Stimulated activated CD8-positive, alpha-beta memory T cell treated with anti-CD3 and anti-CD28 coated beads, Interleukin-7, amount 100 ng/mL, for 24 hours (primary cell): Measurements from ENCODE around the gene MC1R.
"Not testable (repeated sequence)": the region's sequence is repeated elsewhere in the genome, so short reads cannot be mapped to it uniquely, and the experiment has no call there.

Experiments used
- DNase-seq: peaks from one replicate; pipeline ENCODE4 v3.0.0-alpha.2; 2020; ENCODE audit warnings: low read depth

The MC1R gene

DNA sequence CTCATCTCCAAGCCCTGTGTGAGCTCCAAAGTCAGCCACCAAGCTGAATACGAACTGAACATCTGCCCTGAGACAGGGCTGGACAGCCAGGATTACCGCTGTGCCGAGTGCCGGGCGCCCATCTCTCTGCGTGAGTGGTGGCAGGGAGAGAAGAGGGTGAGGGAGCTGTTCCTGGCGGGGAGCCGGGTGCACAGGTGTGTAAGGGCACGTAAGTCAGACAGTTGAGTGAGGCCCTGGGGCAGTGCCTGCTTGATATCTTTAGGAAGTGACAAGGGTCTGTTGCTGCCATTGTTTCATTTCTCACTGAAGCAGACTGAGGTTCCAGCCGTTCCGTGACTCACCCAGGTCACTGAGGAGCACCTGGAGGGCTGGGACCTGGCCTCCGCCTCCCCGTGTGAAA lies 42.3 kb downstream of the MC1R start:
- DNase-seq: no peak

DNA sequence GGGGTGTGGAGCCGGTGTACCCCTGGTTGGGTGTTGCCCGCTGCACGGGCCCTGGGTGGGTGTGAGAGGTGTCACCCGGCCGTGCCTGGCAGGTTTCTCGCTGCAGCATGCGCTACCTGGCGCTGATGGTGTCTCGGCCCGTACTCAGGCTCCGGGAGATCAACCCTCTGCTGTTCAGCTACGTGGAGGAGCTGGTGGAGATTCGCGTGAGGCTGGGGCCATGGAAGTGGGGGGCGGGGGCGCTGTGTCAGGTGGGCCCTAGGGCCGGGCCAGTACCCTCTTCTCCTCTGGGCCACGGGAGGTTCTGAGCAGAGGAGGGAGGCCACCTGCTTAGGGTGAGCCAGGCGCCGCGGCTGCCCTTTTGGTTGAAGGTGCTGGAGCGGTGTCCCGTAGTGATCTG lies 43.3 kb downstream of the MC1R start:
- no peak for DNase-seq

DNA sequence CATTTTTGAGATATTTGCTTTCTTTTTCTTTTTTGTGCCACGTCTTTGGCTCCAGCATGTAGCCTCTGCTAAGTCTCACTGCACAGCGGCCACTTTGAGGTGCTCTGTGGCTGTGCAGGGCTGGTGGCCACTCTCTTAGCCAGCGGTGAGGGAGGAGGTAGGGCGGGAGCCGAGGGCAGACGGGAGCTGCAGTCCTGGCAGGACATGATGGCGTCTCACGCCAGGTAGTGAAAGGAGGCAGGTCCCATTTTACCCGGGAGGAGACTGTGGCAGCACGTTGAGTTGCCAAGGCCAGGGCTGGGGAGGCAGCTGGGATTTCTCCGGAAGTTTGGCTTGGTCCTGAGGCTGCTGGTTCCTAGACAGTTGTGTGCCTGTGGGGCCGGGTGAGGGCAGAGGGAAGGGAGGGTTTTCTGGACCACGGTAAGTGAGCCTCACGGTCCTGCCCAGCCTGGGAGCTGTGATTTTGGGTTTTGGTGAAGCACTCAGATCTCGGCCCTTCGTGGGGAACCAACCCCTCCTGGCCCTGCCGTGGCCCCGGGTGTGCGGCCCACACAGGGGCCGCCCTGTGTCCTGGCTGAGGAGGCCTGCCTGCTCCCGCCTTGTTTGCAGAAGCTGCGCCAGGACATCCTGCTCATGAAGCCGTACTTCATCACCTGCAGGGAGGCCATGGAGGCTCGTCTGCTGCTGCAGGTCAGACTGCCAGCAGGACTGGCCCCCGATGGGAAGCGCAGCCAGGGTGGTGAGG lies 44.3 kb downstream of the MC1R start:
- DNase-seq: no peak

DNA sequence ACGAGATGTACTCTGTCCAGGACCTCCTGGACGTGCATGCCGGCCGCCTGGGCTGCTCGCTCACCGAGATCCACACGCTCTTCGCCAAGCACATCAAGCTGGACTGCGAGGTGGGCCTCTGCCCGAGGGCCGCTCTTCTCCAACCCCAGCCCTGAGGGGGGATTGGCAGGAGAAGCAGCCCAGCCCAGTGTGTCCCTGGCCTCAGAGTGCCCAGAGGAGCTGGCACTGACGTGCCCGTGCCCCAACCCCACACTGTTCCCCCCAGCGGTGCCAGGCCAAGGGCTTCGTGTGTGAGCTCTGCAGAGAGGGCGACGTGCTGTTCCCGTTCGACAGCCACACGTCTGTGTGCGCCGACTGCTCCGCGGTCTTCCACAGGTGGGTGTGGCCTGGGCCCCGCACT lies 45.5 kb downstream of the MC1R start:
- no peak for DNase-seq

DNA sequence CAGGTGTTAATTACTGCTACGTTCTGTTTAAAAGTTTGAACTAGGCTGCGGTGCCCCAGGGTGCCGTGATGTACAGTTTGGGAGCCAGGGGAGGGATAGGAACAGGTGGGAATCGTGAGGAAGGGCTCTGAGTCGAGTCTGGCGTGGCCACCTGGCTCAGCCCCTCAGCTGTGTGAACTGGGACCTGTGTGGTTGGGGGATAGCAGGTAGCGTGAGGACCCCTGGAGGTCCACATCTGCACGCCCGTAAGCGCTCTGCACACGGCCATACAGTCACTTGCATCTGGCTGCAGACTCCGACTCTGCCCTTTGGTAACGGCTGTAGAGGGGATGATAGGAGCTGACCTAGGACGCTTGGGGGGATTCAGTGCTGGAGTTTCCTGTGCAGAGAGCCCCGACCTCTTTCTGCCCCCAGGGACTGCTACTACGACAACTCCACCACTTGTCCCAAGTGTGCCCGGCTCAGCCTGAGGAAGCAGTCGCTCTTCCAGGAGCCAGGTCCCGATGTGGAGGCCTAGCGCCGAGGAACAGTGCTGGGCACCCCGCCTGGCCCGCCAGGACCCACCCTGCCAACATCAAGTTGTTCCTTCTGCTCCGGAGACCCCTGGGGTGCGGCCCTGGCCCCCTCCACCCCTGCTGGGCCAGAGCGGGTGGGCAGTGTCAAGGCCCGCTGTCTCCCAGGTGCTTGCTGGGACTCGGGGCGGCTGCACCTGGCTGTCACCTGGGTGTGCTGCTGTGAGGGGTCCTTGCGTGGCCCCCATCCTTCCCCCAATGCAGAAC lies 47.0 kb downstream of the MC1R start:
- no peak for DNase-seq

DNA sequence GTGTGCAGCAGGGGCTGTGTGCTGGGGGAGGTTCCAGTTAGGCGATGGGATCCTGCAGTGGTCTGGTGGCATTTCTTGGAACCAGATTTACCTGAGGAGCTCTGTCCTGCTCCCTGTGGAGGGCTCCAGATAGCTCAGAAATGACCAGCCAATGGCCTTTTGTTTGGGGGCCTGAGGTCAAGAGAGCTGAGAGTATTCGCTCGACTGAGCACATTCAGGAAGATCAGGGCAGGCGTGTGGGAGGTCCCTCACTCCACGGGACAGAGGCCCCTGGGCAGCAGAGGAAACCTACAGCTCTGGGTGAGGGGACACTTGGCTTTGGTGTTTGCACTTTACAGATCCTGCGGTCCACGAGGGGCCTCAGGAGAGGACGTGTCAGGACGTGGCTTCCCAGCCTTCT lies 48.1 kb downstream of the MC1R start:
- DNase-seq: no peak

DNA sequence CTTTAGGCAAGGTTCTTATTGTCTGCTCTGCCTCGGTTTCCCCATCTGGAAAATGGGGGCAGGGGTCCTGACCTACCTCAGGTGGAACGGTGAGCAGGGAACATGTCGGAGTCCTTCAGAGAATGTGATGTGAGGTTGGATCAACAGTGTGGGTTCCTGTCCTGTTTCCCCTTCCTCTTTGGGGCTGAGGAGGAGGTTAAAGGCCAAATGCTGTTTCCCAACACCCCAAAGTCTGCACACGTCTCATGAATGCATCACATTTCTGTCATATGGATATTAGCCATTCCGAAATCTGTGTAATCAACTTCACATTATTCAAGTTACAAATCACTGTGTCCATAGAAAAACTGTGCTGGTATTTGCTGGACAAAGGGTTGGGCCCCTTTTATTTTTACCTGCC lies 48.8 kb downstream of the MC1R start:
- not testable (repeated sequence) for DNase-seq

DNA sequence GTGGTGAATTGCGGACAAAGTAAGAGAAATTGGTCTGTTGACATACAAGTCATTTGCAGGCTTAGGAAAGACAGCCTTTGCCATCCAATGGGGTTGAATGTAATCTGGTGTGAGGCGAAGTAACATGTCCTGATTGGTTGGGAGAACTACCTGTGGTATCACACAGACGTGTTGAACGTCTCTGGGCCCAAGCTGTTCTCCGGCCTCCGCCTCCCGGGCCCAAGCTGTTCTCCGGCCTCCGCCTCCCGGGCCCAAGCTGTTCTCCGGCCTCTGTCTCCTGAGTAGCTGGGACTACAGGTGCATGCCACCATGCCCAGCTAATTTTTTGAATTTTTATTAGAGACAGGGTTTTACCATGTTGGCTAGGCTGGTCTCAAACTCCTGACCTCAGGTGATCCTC lies 49.4 kb downstream of the MC1R start:
- not testable (repeated sequence) for DNase-seq

DNA sequence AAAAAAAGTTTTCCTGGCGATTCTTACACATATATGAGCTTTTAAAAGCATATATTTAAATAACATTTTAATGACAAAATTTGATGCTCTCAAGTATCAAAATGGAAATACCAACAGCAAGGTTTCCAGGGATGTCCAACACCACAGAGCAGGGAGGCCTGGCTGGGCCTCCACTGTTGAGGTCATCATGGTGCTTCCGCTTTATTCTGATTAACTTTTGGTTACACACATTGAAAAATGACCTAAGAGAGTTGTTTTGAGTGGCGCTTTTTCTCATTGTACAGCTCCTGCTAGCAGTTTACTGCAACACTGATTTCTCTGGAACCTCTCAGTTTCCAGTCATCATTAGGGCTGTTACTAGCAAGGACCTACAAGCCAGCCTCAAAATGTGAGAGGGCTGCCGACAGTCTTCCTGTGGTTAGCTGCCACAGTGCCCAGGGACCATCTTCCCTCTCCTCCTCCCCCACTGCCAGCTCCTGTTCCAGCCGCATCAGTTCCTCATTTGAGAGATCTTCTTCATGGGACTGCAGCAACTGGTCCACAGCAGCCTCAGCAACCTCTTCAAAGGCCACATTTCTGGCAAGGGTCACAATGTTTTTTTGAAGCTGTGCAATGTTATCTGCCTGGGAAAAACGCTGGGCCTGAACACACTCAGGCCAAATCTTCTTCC lies 51.2 kb downstream of the MC1R start:
- DNase-seq: no peak
